Measurements from ENCODE around the gene MROH8. TPM values are rescaled to one million over a fixed set of nuclear protein-coding genes. Genes with fewer than 3 reads are reported as not detected.

The MROH8 gene
- total RNA-seq, 3 donors from 2014 or later (not counting 1 experiment from before 2014, with no cell fraction given), result 1.7 to 3.2 (median 2.3) TPM

DNA sequence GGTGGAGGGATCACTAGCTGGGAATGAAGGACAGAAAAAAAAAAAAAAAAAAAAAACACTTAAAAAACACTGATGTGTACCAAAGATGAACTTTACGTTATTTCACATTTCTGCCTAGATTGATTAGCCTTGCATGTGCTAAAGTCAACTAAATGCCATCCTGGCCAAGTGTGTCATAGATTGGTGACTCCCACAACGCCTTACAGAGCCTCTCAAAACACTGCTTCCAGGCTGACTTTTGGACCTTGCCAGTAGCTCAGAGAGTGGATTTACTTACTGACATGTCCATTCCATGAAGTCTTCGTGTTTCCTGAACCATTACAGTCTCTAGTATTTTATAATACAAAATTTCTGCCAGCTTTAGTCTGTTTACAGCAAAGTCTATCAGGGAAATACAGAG is 124.1 kb downstream of the MROH8 start:
- Histone ChIP-seq H3K4me1 (ENCODE audit: control insufficient read depth, insufficient read depth, low read length) (no peaks in the 10 kb centered on the region), H3K36me3 (ENCODE audit: control insufficient read depth, insufficient read depth, low read length) (peaks cover 41% of the 10 kb centered on the region), H3K9me3 (ENCODE audit: control insufficient read depth, insufficient read depth, low read length) (no peaks in the 10 kb centered on the region), H3K27me3 (ENCODE audit: control insufficient read depth, insufficient read depth, low read length) (no peaks in the 10 kb centered on the region), H3K4me3 (ENCODE audit: low read length) (no peak overlapping the region), H3K27ac (ENCODE audit: low read length) (no peak overlapping the region)
- Mint-ChIP-seq H3K27me3 (ENCODE audit: low read depth in 2 of 2) (no peaks in the 10 kb centered on the region), H3K4me3 (no peak overlapping the region), H3K27ac (peak overlapping the region in 1 of 2 donors; percentile 19), H3K36me3 (peaks cover 35% of the 10 kb centered on the region), H3K9me3 (no peaks in the 10 kb centered on the region), H3K4me1 (no peaks in the 10 kb centered on the region)
- ATAC-seq, result no peak
- TF ChIP-seq, protein P1, sequence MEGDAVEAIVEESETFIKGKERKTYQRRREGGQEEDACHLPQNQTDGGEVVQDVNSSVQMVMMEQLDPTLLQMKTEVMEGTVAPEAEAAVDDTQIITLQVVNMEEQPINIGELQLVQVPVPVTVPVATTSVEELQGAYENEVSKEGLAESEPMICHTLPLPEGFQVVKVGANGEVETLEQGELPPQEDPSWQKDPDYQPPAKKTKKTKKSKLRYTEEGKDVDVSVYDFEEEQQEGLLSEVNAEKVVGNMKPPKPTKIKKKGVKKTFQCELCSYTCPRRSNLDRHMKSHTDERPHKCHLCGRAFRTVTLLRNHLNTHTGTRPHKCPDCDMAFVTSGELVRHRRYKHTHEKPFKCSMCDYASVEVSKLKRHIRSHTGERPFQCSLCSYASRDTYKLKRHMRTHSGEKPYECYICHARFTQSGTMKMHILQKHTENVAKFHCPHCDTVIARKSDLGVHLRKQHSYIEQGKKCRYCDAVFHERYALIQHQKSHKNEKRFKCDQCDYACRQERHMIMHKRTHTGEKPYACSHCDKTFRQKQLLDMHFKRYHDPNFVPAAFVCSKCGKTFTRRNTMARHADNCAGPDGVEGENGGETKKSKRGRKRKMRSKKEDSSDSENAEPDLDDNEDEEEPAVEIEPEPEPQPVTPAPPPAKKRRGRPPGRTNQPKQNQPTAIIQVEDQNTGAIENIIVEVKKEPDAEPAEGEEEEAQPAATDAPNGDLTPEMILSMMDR (IDR thresholded peaks at IDR 0.05), result no peak
- no peak for DNase-seq
- intact Hi-C loops (cut with micrococcal nuclease), result no loop called here
- WGBS (ENCODE audit: insufficient coverage), result 99% methylated on average over 3 of the region's 3 CpGs

DNA sequence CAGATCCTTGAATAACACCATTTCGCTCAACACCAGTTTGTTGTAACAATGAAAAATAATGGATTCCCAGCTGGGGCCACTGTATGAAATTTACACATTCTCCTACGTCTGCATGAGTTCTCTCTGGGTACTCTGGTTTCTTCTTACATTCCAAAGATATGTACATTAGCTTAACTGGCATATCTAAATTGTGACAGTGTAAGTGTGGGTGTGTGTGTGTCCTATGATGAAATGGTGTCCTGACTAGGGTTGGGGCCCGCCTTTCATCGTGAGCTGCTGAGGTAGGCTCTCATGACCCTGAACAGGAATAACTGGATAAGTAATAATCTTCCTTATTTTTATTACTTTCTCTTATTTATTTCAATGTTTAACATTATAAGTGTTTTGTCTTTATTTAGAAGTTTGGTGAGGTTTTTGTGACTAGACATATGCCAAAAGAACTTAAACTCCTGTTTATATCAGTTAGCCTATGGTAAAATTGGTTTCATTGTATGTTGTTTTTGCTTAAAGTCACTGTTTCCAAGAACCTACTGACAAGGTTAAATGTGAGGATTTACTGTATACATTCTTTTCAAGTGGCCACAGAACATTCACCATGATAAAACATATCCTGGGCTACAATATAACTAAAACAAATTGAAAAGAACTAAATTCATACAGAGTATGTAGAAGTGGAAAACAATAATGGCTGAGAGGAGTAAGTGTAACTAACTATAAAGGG is 126.0 kb downstream of the MROH8 start:
- Histone ChIP-seq H3K36me3 (ENCODE audit: control insufficient read depth, insufficient read depth, low read length) (peaks cover 38% of the 10 kb centered on the region), H3K27ac (ENCODE audit: low read length) (no peak overlapping the region), H3K27me3 (ENCODE audit: control insufficient read depth, insufficient read depth, low read length) (no peaks in the 10 kb centered on the region), H3K4me1 (ENCODE audit: control insufficient read depth, insufficient read depth, low read length) (no peaks in the 10 kb centered on the region), H3K9me3 (ENCODE audit: control insufficient read depth, insufficient read depth, low read length) (no peaks in the 10 kb centered on the region), H3K4me3 (ENCODE audit: low read length) (no peak overlapping the region)
- 100% methylated on average over 1 of the region's 4 CpGs for WGBS (ENCODE audit: insufficient coverage)
- no peaks in the 10 kb centered on the region for H3K9me3 Mint-ChIP-seq
- H3K27me3 Mint-ChIP-seq (ENCODE audit: low read depth in 2 of 2), result no peaks in the 10 kb centered on the region
- TF ChIP-seq, protein P1 (IDR thresholded peaks at IDR 0.05), result no peak
- ATAC-seq, result no peak
- no peaks in the 10 kb centered on the region for H3K4me1 Mint-ChIP-seq
- no peak overlapping the region for H3K27ac Mint-ChIP-seq
- H3K36me3 Mint-ChIP-seq, result peaks cover 25% of the 10 kb centered on the region
- no peak for DNase-seq
- no peak overlapping the region for H3K4me3 Mint-ChIP-seq
- intact Hi-C loops (cut with micrococcal nuclease), result no loop called here

Other genes starting within 250 kb of the MROH8 start
- gene SAMHD1, start 227.8 kb downstream of the MROH8 start, total RNA-seq, result 100 to 1,000 TPM; 237 to 279 (median 270) TPM
- gene RBL1, start 83.6 kb downstream of the MROH8 start, total RNA-seq, result 10 to 100 TPM; 21.0 to 28.4 (median 22.2) TPM
- gene RPN2, start 218 bp downstream of the MROH8 start, total RNA-seq, result 100 to 1,000 TPM; 124 to 136 (median 125) TPM
- gene GHRH, start 82.3 kb upstream of the MROH8 start, total RNA-seq, result not detected
- gene MANBAL, start 110.1 kb upstream of the MROH8 start, total RNA-seq, result 1 to 10 TPM; 5.1 to 7.9 (median 6.4) TPM
- gene SRC, start 166.6 kb upstream of the MROH8 start, total RNA-seq, result 10 to 100 TPM in 2 of 3 donors, 1 to 10 TPM in 1; 2.3 to 15.6 (median 10.5) TPM

All from natural killer cell (primary cell).